IPS-NIHi7 (cell line): ENCODE measurements around the gene SURF4.
A peak's percentile ranks its signal among the peaks of the same experiment; 100 is the strongest.

ENCODE experiments used
- DNase-seq: peaks from one replicate; pipeline ENCODE4 v3.0.0; 2012; ENCODE audit warnings: mixed read lengths; ENCODE audit errors: extremely low spot score

The SURF4 gene

DNA sequence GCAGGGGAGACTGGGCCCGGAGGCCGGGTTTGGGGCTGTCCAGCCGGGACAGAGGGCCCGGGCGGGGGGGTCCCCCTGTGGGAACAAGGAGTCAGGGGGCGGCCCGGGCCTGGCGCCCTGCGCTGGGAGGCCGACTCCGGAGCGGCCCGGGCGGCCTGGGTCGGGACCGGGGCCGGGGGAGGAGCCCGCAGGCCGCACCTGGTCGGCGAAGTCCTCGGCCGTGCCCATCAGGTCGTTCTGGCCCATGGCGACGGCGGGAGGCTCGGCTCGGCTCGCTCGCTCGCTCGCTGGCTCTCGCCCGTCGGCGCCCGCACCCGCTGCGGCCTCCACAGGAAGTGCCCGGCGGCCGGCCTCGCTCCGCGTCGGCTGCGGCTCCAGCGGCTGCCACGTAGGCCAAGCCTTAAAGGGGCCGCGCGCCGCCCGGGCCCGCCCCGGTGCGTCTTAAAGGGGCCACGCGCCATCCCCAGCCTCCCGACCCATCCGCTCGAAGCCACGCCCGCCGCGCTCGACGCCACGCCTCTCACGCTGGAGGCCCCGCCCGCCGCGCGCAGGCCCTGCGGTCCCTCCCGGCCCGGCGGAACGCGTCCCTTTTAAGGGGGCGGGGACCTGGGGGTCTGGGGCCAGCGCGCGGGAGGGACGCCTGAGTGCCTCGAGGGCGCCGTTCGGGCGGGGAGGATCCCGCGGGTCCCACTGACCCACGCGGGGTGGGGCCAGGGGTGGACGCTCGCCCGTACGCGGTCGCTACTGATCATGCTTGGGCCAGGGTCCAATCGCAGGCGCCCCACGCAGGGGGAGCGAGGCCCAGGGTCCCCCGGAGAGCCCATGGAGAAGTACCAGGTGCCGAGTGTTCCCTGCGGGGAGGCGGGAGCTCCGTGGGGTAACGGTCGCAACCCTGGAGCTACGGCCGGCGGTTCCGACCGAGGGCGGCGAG is at the start of gene SURF4, which contains the start of gene STKLD1:
SURF4 (minus strand) TSS at position 337 of the 931 bp plus-strand sequence; CDS start at position 246, 91 bp downstream.
STKLD1 (plus strand) TSS at position 643 of the 931 bp plus-strand sequence; CDS start at position 751, 108 bp downstream.
- DNase-seq = peak; percentile 100

GRCh38 chr9:133425049-133425632 is 49.3 kb upstream of the SURF4 start:
- no peak for DNase-seq

- no peak for DNase-seq
These were observed 48.3 kb upstream of the SURF4 start for GRCh38 chr9:133424187-133424586.

DNA sequence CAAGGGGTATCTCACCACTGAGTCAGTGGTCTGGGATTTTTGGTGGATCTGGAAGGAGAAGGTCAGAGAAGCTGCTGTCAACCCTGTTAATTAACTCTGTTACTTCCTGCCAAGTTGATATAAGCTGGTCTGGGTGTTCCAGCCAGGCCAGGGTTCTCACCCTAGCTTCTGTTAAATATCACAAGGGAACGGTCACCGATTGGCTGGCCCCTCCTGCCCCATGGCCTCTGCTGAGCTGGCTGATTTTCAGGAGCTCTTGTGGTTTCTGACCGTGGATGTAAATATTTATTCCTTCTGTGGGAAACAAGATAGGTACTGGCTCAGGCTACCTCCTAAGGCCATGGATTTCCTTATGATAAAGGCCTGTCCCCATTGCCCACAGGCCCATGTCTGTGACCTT is 47.4 kb upstream of the SURF4 start:
- no peak for DNase-seq

GRCh38 chr9:133421615-133422542 is 46.0 kb upstream of the SURF4 start, which contains the start of gene ADAMTS13:
ADAMTS13 (plus strand) TSS chr9:133422367; CDS start chr9:133422444, 77 bp downstream.
- DNase-seq = peak; percentile 50

DNA sequence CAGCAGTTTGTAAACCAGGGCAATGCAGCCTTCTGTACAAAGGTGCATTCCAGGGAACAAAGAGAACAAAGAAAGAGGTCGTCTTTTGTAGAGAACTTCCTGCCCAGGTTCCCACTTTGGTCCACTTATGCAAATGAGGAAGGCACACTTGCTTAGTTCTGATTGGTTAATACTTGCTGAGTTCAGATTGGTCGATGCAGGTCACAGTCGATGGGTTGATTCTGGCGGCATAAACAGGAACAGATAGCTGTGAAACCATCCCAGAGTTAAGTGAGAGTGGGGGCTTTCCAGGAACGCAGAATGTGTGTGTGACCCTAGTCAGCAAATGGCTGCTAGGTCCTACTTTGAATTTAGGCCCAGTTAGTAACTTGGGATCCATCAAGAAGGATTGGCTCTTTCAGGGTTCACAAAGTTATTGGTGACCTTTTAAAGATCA is 44.5 kb upstream of the SURF4 start:
- no peak for DNase-seq

- no peak for DNase-seq
These were observed 43.1 kb upstream of the SURF4 start for GRCh38 chr9:133419005-133419404.

DNA sequence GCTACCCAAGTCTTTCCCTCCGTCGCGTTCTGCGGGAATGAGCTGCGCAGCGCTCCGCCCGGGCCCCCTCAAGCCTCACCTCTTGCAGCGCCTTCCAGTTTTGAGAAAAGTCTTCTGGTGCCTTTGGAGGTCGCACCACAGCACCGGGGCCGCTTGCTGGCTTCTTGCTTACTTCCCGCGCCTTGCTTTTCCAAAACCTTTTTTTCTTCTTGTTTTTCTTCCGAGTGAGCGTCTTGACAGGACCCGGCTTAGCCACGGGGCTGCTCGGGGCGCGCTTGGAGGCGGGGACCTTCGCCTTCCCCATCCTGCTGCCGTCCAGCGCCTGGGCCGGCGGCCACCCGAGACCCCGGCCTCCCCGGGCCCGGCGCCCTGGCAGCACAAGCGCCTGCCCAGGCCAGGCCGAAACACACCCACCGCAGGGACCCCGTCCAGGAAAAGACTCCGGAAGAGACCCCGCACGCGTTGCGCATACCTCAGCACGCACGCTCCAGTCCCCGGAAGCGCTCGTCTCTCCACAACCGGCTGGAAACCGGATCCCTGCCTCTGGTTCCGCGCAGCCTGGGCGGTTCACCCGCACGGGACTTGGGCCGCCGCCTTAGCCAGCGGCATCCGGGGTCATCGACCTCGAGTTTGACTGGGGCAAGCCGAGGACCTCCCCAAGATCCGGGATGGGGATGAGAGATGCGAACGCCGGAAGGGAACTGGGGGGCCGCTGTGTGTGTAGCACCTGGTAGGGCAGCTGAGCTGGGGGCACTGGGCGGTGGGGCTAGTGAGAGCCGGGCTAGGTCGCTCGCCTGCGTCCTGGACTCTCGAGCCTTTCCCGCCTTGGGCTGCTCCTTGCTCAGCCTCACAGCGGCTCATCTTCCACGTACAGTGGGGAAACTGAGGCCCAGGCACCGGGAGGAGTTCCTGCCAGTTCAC is 41.9 kb upstream of the SURF4 start, which contains the start of gene REXO4:
REXO4 (minus strand) TSS at position 470 of the 921 bp plus-strand sequence; CDS start at position 304, 166 bp downstream.
- DNase-seq = peak; percentile 85

DNA sequence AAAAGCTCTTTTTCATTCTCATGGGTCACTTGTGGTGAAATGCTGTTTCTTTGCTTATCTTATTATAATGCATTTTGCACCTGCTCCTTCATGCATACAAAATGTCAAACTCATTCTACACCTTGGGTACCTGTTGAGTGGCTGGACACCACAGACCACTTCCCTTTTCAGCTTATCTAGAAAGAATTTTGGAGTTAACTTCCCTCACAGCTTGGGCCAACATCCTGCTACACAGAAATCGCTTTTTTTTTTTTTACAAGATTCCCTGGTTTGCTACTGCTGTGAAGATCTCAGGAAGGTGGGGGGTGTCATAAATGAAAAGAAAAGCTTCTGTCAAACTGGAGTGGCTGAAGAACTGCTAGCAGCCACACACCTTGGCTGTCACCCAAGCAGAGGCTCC is 39.3 kb upstream of the SURF4 start:
- no peak for DNase-seq

DNA sequence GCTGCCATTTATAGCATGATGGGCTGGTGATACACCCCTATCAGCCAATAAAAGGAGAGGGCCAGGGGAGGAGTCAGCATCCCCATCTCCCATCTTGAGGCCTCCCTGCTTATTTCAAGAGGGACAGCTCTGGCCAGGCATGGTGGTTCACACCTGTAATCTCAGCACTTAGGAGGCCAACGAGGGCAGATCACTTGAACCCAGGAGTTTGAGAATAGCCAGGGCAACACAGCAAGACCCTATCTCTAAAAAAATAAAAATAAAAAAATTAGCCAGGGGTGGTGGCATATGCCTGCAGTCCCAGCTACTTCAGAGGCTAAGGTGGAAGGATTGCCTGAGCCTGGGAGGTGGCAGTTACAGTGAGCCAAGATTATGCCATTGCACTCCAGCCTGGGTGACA is 32.2 kb upstream of the SURF4 start:
- no peak for DNase-seq

DNA sequence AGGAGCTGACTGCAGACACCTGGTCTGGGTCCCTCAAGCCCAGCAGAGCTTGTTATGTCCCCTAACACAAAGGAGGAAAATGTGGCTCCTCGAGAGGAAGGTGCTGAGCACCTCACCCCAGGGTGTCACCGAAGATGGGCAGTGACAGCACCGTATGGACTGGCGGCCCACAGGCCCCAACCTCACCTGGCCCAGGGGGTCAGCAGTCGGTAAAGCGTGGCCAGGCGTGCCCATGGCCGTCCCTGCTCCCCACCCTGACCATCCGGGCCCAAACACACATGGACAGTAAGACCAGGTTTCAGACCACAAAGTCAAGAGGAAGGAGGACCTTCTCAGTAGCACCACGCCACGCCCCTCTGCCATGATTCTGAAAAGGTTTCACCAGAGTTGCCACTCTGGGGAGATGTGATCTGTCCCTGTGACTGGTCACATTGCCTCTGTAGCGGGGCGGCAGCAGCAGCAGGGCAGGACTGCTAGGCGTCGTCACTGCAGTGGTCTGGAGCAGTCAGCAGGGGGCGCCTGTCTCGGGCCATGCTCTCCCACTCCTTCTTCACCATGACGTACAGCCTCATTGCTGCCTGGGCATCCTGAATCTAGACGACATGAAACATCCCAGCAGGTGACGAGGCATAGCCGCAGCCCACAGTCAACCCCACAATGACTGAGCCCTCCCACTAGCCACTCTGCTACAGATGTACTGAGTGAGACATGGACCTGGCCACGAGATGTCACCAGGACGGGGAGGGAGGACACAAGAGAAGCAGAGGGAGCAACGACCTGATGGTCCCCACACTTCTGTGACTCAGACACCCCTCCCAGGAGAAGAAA is 30.8 kb upstream of the SURF4 start:
- peak; percentile 91 for DNase-seq

GRCh38 chr9:133405508-133406438 is 29.9 kb upstream of the SURF4 start:
- DNase-seq = no peak

- no peak for DNase-seq
These were observed 28.7 kb upstream of the SURF4 start for GRCh38 chr9:133404454-133405002.

- DNase-seq = peak; percentile 77
These were observed 28.1 kb upstream of the SURF4 start for GRCh38 chr9:133403766-133404453.

DNA sequence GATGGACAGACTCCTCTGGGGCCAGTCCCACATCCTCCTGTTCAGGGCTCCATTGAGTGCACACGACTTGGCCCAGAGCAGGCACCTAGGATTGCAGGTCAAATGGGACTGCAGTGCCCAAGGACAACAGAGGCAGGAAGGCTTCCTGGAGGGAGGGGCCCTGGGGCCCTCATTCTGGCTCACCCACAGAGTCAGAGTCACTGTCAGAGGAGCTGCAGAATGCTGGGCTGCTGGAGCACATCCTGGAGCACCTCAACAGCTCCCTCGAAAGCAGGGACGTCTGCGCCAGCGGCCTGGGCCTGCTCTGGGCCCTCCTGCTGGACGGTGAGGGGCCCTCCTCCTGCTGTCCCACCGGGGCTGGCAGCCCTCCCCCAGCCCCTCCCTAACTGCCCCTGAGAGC is 26.8 kb upstream of the SURF4 start:
- DNase-seq = no peak

- no peak for DNase-seq
These were observed 25.7 kb upstream of the SURF4 start for GRCh38 chr9:133401588-133401987.

- DNase-seq = no peak
These were observed 24.4 kb upstream of the SURF4 start for GRCh38 chr9:133400292-133400691.
